NCI-H524 (cell line): ENCODE data around the gene PREP.
"Not testable (repeated sequence)": the region's sequence is repeated elsewhere in the genome, so short reads cannot be mapped to it uniquely, and the experiment has no call there.

ENCODE experiments used
- DNase-seq, 2 experiments: peaks; one replicate each; lab custom pipeline; 2025; lab: John Stamatoyannopoulos, UW

Gene PREP

DNA sequence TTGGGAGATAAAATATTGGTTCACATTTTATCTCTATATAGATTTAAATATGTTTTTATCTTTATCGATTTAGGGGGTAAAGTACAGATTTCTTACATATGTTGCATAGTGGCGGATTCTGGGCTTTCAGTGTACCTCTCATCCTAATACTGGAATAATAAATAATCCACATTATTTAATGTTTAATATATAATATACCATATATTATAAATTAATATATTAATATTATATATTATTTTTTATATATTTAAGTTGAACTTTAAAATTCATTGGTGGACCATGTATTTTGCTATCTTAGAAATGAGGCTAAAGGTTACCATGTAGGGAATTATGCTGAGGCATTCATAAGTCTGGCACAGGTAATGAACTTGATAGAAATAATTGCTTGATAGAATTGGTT, 133.5 kb downstream of the PREP start:
- no peak for DNase-seq

DNA sequence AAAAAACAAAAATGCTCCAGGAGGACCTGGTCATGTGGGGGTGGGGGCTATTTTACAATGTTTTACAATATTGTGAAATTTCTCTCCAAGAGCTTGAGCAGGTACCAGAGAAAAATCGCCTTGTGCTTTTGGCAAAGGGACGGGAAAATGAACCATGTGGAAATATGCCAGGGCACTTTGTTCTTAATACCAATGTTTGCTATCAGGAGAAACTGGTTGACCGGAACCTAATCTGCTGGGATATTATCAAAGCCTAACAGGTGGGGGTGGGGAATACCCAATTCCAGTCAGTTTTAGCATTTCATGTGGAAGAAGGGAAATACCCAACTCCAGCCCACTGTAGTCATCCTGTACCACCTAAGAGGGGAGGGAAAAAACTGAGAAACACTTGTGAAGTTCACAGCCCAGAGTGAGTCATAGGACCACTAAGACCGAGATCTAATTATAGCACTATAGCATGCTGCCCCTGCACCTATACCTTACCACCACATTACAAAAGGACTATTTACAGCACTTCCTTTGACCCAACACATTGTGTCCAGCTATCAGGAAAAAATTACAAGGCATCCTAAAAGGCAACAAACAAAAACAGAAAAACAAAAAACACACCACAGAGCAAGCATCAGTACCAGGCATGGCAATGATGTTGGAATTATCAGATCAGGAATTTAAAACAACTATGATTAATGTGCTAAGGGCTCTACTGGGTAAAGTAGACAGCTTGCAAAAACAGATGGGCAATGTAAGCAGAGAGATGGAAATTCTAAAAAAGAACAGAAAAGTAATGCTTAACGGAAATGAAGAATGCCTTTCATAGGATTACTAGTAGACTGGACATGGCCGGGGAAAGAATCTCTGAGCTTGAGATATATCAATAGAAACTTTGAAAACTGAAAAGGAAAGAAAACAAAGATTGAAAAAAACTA, 138.9 kb downstream of the PREP start:
- DNase-seq: peak in 1 of 2 experiments; percentile 64

DNA sequence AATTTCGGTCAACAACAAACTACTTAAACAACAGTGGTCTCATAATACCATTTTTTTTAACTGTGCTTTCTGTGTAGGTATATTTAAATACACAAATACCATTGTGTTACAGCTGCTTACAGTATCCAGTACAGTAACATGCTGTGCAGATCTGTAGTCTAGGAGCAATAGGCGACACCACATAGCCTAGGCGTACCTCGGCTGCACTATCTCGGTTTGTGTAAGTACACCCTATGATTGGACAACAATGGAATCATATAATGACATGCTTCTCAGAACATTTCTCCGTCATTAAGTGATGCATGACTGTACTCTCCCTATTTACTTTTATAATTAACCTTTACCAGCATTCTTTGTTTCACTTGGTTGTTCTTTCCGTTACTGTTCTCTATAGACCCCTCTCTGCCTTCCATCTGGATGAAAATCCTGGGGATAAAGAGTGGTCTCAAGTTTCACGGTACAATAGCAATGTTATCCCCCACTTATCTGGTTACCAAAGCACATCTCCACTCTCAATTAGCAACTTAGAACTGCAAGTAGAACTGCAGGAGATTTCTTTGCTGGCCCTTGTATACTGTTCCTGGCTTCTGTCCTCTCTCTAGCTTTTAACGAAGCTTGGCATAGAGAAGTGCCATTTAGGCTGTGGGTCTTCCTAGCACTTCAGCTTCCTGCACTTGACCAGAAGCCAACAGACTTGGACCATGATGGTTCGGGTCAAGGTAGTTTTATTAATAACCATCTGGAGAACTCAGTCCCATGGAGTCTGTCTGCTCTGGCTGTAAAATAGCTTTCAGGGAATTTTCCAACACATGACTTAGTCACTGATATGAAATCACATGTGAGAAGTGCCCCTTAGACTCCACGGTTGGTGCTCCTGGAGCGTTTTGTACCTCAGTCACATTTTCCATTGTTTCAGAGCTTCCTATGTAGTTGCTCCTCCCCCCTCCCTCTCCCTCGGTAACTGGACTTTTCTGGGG, 142.7 kb downstream of the PREP start:
- DNase-seq: peak; percentile 86 to 95

DNA sequence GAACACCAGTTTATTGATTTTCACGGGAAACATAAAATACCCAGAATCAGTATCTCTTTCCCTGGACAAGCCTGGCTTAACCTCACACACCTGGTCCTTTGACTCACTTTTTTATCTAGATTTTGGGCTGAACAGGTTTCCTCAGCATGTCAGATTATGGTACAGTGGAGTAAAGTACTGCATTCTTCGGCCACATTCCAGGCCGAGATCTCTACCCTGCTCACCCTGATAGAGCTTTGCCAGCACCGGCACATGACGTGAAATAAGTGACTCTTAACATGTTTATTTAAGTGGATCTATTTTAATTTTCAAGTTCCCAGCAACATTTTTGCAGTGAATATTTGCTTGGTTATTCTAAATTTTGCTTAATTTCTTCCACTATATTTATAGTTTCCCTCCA, 144.1 kb downstream of the PREP start:
- DNase-seq: no peak

DNA sequence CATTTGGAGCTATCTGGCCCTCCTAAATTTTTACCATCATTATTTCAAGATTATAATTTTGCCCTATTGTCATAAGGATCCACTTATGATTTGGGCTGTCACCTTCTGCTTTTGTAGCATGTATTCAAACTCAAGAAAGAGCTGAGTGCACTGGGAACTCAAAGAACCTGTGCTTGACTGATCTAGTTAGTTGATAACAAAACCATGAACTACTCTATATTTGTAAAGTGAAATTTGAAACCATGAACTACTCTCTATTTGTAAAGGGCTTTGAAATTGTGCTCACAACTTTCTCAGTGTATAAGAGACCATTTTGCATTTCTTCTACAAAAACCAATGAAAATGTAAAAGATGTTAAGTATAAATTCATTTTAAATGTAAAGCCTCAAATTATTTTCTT, 145.5 kb downstream of the PREP start:
- peak in 1 of 2 experiments; percentile 4 for DNase-seq

DNA sequence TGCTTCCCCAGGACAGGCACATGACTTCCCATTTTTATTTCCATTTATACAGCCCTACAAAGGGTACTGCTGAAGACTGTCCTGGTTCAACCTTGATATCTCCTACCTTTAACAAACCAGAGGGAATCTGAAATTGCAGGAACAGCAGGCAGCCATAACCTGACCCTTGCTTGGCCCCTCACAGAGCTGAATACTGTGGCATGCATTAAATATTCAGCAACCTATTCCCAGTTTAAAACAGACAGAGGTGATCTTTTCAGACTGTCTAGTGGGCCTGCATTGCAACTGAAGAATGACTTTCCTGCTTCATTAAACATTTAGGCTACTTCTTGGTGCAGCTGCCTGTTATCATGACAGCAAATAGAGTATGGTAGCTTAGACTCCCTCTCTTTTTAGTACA, 146.3 kb downstream of the PREP start:
- DNase-seq: no peak

DNA sequence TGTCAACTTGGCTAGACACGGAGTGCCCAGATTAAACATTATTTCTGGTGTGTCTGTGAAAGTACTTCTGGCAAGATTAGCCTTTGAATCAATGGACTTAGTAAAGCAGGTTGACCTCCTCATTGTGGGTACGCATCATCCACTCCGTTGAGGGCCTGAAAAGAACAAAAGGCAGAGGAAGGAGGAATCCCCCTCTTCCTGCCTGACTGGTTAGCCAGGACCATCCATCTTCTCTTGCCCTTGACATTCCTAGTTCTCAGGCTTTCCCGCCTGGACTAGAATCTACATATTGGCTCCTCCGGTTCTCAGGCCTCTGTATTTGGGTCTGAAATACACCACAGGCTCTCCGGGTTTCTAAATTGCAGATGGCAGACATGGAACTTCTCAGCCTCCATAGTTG, 149.1 kb downstream of the PREP start:
- no peak for DNase-seq

DNA sequence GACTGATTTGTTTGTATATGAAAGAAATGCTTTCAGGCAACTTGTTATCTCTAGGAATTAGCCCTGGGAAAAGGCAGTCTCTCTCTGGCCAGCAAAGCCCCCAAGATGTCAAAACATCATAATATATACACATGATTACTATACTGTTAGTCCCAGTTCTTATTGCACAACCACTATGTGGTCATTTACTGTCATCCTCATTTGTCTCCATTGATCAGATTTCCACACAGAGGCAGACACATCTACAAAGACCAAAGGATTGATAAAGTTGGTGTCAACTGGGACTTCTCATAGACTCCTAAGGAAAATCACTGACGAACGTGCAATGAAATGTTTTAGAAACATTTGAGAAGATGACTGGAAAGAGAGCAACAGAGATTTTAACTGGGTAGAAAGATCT, 151.2 kb downstream of the PREP start:
- no peak for DNase-seq

DNA sequence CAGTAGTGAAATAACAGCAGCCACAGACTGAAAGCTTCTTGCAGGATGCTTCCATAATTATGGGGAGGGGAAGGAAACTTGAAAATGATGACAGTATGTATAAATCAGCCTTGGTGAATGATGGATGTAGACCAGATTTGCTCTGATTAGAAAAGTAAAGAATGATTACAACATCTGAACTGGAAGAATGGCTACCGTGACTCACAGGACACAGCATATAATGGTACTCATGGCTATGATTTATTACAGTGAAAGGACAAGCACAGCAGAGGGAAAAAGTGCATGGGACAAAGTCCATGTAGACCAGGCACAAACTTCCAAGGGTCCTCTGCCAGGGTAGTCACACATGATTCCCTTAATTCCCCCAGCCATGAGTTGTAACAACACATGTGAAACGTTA, 152.3 kb downstream of the PREP start:
- DNase-seq: no peak

DNA sequence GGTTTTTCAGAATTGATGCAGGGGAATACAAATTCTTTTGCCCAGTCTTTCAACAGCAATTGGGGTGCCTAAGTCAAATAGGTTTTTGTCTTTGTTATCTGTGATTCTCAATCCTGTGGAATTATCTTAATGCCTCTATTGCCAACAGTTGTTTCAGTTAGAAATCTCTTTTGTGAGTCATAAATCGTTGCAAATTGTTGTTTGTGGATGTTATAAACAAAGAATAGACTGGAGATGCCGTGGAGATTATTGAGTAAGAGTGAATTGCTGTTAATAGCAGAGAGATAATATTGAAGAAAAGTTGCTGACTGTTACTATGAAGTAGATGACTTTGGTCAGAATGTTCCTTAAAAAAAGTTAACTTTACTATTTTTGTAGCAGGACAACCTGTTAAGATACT, 159.4 kb downstream of the PREP start:
- no peak for DNase-seq

DNA sequence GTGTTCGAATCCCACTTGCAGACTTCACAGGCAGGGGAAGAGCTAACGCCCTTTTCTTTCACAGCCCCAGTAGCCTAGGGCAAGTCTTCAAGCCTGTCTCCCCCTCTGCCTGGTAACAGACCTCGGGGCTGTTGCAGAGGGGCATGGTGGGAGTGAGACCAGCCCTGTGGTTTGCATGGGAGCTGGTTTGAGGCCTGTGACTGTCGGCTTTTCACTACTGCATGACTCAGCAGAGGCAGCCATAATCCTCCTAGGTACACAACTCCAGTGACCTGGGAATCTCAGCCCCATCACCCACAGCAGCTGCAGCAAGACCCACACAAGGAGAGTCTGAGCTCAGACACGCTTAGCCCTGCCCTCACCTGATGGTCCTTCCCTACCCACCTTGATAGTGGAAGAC, 167.7 kb downstream of the PREP start:
- DNase-seq: no peak

DNA sequence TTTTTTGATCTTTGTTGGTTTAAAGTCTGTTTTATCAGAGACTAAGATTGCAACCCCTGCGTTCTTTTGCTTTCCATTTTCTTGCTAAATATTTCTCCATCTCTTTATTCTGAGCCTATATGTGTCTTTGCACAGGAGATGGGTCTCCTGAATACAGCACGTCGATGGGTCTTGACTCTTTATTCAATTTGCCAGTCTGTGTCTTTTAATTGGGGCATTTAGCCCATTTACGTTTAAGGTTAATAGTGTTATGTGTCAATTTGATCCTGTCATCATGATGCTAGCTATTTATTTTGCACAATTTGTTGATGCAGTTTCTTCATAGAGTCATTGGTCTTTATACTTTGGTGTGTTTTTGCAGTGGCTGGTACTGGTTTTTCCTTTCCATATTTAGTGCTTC, 171.1 kb downstream of the PREP start:
- DNase-seq: not testable (repeated sequence)
